Measurements from ENCODE around the gene TRIM44.

DNA sequence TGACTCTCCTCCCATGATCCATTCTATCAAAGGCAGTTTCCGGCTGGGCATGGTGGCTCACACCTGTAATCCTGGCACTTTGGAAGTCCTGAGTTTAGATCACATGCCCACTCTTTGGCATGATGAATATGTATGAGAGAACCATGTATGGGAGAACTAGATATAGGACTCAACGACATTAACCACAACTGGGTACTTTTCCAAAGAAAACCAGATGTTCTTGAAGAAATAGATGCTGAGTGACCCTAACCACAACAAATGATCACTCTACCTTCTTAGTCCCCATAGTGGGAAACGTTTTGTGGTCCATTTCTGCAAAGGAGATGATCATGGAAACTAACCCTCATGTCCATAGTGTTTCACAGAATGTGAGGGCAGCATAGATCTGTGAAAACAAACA, 30.7 kb upstream of the TRIM44 start:
- TF ChIP-seq EZH2 (IDR thresholded peaks at IDR 0.05; ENCODE audit: borderline replicate concordance, low read depth, low read length, poor library complexity, severe bottlenecking) = no peak
- TF ChIP-seq, protein P1, sequence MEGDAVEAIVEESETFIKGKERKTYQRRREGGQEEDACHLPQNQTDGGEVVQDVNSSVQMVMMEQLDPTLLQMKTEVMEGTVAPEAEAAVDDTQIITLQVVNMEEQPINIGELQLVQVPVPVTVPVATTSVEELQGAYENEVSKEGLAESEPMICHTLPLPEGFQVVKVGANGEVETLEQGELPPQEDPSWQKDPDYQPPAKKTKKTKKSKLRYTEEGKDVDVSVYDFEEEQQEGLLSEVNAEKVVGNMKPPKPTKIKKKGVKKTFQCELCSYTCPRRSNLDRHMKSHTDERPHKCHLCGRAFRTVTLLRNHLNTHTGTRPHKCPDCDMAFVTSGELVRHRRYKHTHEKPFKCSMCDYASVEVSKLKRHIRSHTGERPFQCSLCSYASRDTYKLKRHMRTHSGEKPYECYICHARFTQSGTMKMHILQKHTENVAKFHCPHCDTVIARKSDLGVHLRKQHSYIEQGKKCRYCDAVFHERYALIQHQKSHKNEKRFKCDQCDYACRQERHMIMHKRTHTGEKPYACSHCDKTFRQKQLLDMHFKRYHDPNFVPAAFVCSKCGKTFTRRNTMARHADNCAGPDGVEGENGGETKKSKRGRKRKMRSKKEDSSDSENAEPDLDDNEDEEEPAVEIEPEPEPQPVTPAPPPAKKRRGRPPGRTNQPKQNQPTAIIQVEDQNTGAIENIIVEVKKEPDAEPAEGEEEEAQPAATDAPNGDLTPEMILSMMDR (conservative IDR thresholded peaks at IDR 0.05; ENCODE audit: low read depth, low read length) = no peak
